HepG2 (cell line): ENCODE measurements around the gene WWP2. TPM values are rescaled to one million over a fixed set of nuclear protein-coding genes. Genes with fewer than 3 reads are reported as not detected.

Source experiments
- ATAC-seq: fragments of 200-7000 bp; cut with Tn5 transposase; 3 replicates; pipeline ENCODE4 v1.9.1; 2020; ENCODE audit warnings: mild to moderate bottlenecking, moderate library complexity
- BruUV-seq: library from RNA; stranded (reverse); fragments of 400-500 nt; replicated peaks from 2 replicates; lab custom pipeline; 2021; lab: Mats Ljungman, UMichigan
- CTCF ChIA-PET: fragments of 300-600 bp; formaldehyde crosslinking; extraction: SDS; loops from one replicate; lab custom pipeline; 2021; ENCODE audit warnings: low total read pairs, inconsistent platforms, low intra/inter-chr PET ratio; lab: Yijun Ruan, JAX
- POLR2A ChIA-PET: fragments of 350-600 bp; sonication (Branson Sonifier 250); formaldehyde crosslinking; loops from one replicate; lab custom pipeline; 2020; ENCODE audit warnings: antibody characterized with exemption, inconsistent platforms; lab: Yijun Ruan, JAX
- DNase-seq: peaks from one replicate; pipeline ENCODE4 v3.0.0-alpha.2; 2015; ENCODE audit warnings: low spot score
- FAIRE-seq: peaks from 3 replicates; lab custom pipeline; 2011; peaks lifted over from hg19 to GRCh38; lab: Jason Lieb, UNC
- H2AFZ ChIP-seq: one replicate; pipeline ENCODE4 v1.6.1; 2011; ENCODE audit warnings: low read length, inconsistent platforms
- H3K27ac ChIP-seq: fragments of 300-600 bp; 3 replicates; pipeline ENCODE4 v1.8.0; 2011; ENCODE audit warnings: mixed run types, mild to moderate bottlenecking, mixed read lengths, low read length, inconsistent platforms; ENCODE audit not compliant: insufficient read depth; ENCODE audit errors: extremely low read length
- H3K27me3 ChIP-seq, 2 experiments: fragments of 200-600 bp in 1 of 2; 2 replicates in 1 of 2; 3 replicates in 1 of 2; pipeline versions ENCODE4 v1.6.0 to v1.8.0; 2011; ENCODE audit warnings: low read length in 2 of 2, mild to moderate bottlenecking in 2 of 2, moderate library complexity in 2 of 2, inconsistent platforms in 1 of 2; ENCODE audit not compliant: insufficient read depth in 2 of 2, control insufficient read depth in 1 of 2
- H3K36me3 ChIP-seq, 2 experiments: fragments of 200-600 bp in 1 of 2; replicated peaks in 1 of 2; 2 replicates in 1 of 2; 3 replicates in 1 of 2; pipeline versions ENCODE4 v1.5.1 to v1.8.0; 2011; ENCODE audit warnings: low read length in 2 of 2, inconsistent platforms in 1 of 2; ENCODE audit not compliant: insufficient read depth in 2 of 2, control insufficient read depth in 1 of 2
- H3K4me1 ChIP-seq: 2 replicates; pipeline ENCODE4 v1.5.1; 2012; ENCODE audit warnings: low read length, inconsistent platforms; ENCODE audit not compliant: insufficient read depth
- H3K4me2 ChIP-seq: 2 replicates; pipeline ENCODE4 v1.6.0; 2011; ENCODE audit warnings: low read depth, low read length, inconsistent platforms
- H3K4me3 ChIP-seq, 3 experiments: fragments of 200-600 bp in 1 of 3; sonication (generic), shearing (Covaris generic) in 1 of 3; replicated peaks in 1 of 3; 2 replicates each; pipeline ENCODE4 v1.5.1; 2011 to 2016; ENCODE audit warnings: low read length in 3 of 3, inconsistent platforms in 2 of 3, low read depth in 2 of 3, mild to moderate bottlenecking in 2 of 3, control low read depth in 1 of 3, mixed read lengths in 1 of 3; ENCODE audit not compliant: insufficient read depth in 1 of 3
- H3K79me2 ChIP-seq: one replicate; pipeline ENCODE4 v1.6.1; 2011; ENCODE audit warnings: low read length, inconsistent platforms; ENCODE audit not compliant: insufficient read depth
- H3K9ac ChIP-seq: 2 replicates; pipeline ENCODE4 v1.6.0; 2011; ENCODE audit warnings: mild to moderate bottlenecking, low read depth, low read length, inconsistent platforms; ENCODE audit not compliant: insufficient read depth
- H3K9me3 ChIP-seq: 2 replicates; pipeline ENCODE4 v1.5.1; 2012; ENCODE audit warnings: mild to moderate bottlenecking, low read length
- H4K20me1 ChIP-seq: 2 replicates; pipeline ENCODE4 v1.6.0; 2011; ENCODE audit warnings: inconsistent platforms, mild to moderate bottlenecking, low read length, moderate library complexity; ENCODE audit not compliant: insufficient read depth
- RORA ChIP-seq: sonication (generic); formaldehyde crosslinking; IDR thresholded peaks from 2 replicates; pipeline ENCODE4 v1.5.0; 2020; ENCODE audit warnings: mild to moderate bottlenecking, missing genetic modification reagents, moderate library complexity
- SETDB1 ChIP-seq: sonication (generic); formaldehyde crosslinking; IDR thresholded peaks from 2 replicates; pipeline ENCODE4 v1.5.1; 2020; ENCODE audit warnings: missing genetic modification reagents, mild to moderate bottlenecking, borderline replicate concordance
- ZBTB21 ChIP-seq: sonication (generic); formaldehyde crosslinking; IDR thresholded peaks from 2 replicates; pipeline ENCODE4 v1.4.0; 2020; ENCODE audit warnings: missing genetic modification reagents
- ZBTB40 ChIP-seq, 2 experiments: fragments of 450-650 bp in 1 of 2; sonication (generic) in 1 of 2; formaldehyde crosslinking in 1 of 2; IDR thresholded peaks; 2 replicates each; pipeline versions ENCODE4 v1.6.1 to v1.8.0; 2016 to 2022; ENCODE audit warnings: antibody characterized with exemption in 1 of 2, mild to moderate bottlenecking in 1 of 2, missing genetic modification reagents in 1 of 2
- ZNF138 ChIP-seq: sonication (generic); formaldehyde crosslinking; IDR thresholded peaks from 2 replicates; pipeline ENCODE4 v1.5.0; 2020; ENCODE audit warnings: mild to moderate bottlenecking, low read depth, missing genetic modification reagents
- WGBS: methylation state at CpG from one replicate; pipeline ENCODE4 v1.1.6; 2017; ENCODE audit warnings: low lambda C conversion rate; 5-methylcytosine and 5-hydroxymethylcytosine counted together
- in situ Hi-C: cut with HindIII; loops from 2 replicates; pipeline ENCODE4 v1.10.0; 2017; ENCODE audit warnings: low pct_unique_long_range_greater_than_20kb; ENCODE audit not compliant: extremely low pct_ligation_motif_present
- intact Hi-C: fragments of 100-400 bp; cut with micrococcal nuclease; formaldehyde crosslinking; loops from one replicate; pipeline ENCODE4 v1.10.0; 2022; ENCODE audit not compliant: unreplicated experiment
- polyA plus RNA-seq, 8 experiments: library from polyadenylated mRNA; depleted of rRNA in 3 of 8; stranded (reverse) in 7 of 8; unstranded in 1 of 8; fragments of >200 nt; fragmentation: Illumina TruSeq in 4 of 8; extraction: Trizol in 4 of 8; gene quantifications; 2 replicates each; pipeline versions ENCODE4 v1.2.1 to v1.2.3, GENCODE V29; 2011 to 2016; ENCODE audit warnings: low read depth in 4 of 8, missing spikeins in 1 of 8, mixed read lengths in 1 of 8; ENCODE audit not compliant: insufficient read depth in 1 of 8
- total RNA-seq, 5 experiments: library from RNA; depleted of rRNA; stranded (reverse); fragments of >200 nt; fragmentation: Illumina TruSeq; extraction: Trizol; gene quantifications; 2 replicates each; pipeline ENCODE4 v1.2.3, GENCODE V29; 2016; ENCODE audit warnings: low read depth in 1 of 5

WWP2 gene
- total and polyA plus RNA-seq, 2 of the 13 experiments (the other 11 are each of a cell fraction or from before 2014, with no cell fraction given) = 11.4 to 28.2 TPM

- no peak overlapping the region for H3K9ac ChIP-seq
- no peak overlapping the region for H3K4me2 ChIP-seq
- WGBS = 94% methylated on average over 13 of the region's 13 CpGs
- H3K4me1 ChIP-seq = peaks cover 33% of the 10 kb centered on the region
- no peaks in the 10 kb centered on the region for H3K27me3 ChIP-seq
- POLR2A ChIA-PET = no interaction called here
- intact Hi-C loops = no loop called here
- no peak overlapping the region for H2AFZ ChIP-seq
- TF ChIP-seq SETDB1 (CRISPR knock-in tag) (no peak), ZNF138 (CRISPR knock-in tag) (no peak), ZBTB21 (no peak), RORA (CRISPR knock-in tag) (no peak), ZBTB40 (IDR thresholded peaks at IDR 0.05) (no peak), ZBTB40 (CRISPR knock-in tag; IDR thresholded peaks at IDR 0.05) (no peak)
- TF ChIP-seq, all 625 proteins: peak for 0
- BruUV-seq = no TSS peak
- no peak overlapping the region for H3K4me3 ChIP-seq
- H3K27ac ChIP-seq = no peak overlapping the region
- DNase-seq (no peak), FAIRE-seq (no peak), ATAC-seq (no peak)
- peaks cover 2 to 9% of the 10 kb centered on the region in 2 experiments; a peak in 3 of 5 replicates for H3K36me3 ChIP-seq
- H3K79me2 ChIP-seq = no peaks in the 10 kb centered on the region
- CTCF ChIA-PET = no interaction called here
- in situ Hi-C loops = no loop called here
- H4K20me1 ChIP-seq = no peaks in the 10 kb centered on the region
- no peaks in the 10 kb centered on the region for H3K9me3 ChIP-seq
These were observed 89.5 kb downstream of the WWP2 start for GRCh38 chr16:69851491-69852240.
